ENCODE data around the gene POR. TPM values are rescaled to one million over a fixed set of nuclear protein-coding genes. Genes with fewer than 3 reads are reported as not detected.
"Not testable (repeated sequence)": the region's sequence is repeated elsewhere in the genome, so short reads cannot be mapped to it uniquely, and the experiment has no call there.

The POR gene
- total RNA-seq, 4 donors from 2014 or later, result 10.0 to 122 (median 69.2) TPM

GRCh38 chr7:75868153-75868552, 46.8 kb upstream of the POR start:
- H3K27me3 ChIP-seq, result no peaks in the 10 kb centered on the region
- H3K36me3 ChIP-seq, result no peaks in the 10 kb centered on the region
- peaks cover 0 to 6% of the 10 kb centered on the region in 2 donors for H3K4me1 ChIP-seq
- TF ChIP-seq POLR2A (IDR thresholded peaks at IDR 0.05) (no peak), CTCF (IDR thresholded peaks at IDR 0.05) (no peak)
- H3K4me3 ChIP-seq, result no peak overlapping the region
- no peak for DNase-seq
- H3K9me3 ChIP-seq, result no peaks in the 10 kb centered on the region
- intact Hi-C loops (cut with DNase I; ENCODE audit: low total_unique reads), result loop anchor here (10.0 kb wide), 1 partner anchor 157 kb away; no protein-coding TSS in a partner anchor
- H3K27ac ChIP-seq, result no peak overlapping the region

GRCh38 chr7:75869776-75870379, 45.1 kb upstream of the POR start:
- TF ChIP-seq CTCF (IDR thresholded peaks at IDR 0.05) (no peak), POLR2A (IDR thresholded peaks at IDR 0.05) (no peak)
- Histone ChIP-seq H3K4me3 (no peak overlapping the region), H3K9me3 (no peaks in the 10 kb centered on the region), H3K27me3 (no peaks in the 10 kb centered on the region), H3K4me1 (peaks cover 0 to 6% of the 10 kb centered on the region in 2 donors), H3K27ac (no peak overlapping the region), H3K36me3 (no peaks in the 10 kb centered on the region)
- intact Hi-C loops (cut with DNase I; ENCODE audit: low total_unique reads), result loop anchor here (10.0 kb wide), 1 partner anchor 155 kb away; no protein-coding TSS in a partner anchor
- no peak for DNase-seq

GRCh38 chr7:75870557-75871161, 44.3 kb upstream of the POR start:
- no peak overlapping the region for H3K4me3 ChIP-seq
- no peaks in the 10 kb centered on the region for H3K27me3 ChIP-seq
- peaks cover 0 to 6% of the 10 kb centered on the region in 2 donors for H3K4me1 ChIP-seq
- H3K9me3 ChIP-seq, result no peaks in the 10 kb centered on the region
- intact Hi-C loops (cut with DNase I; ENCODE audit: low total_unique reads), result no loop called here
- no peaks in the 10 kb centered on the region for H3K36me3 ChIP-seq
- H3K27ac ChIP-seq, result no peak overlapping the region
- TF ChIP-seq POLR2A (IDR thresholded peaks at IDR 0.05) (no peak), CTCF (IDR thresholded peaks at IDR 0.05) (no peak)
- no peak for DNase-seq

- H3K27ac ChIP-seq, result peak overlapping the region; percentile 29 to 48
- H3K4me3 ChIP-seq, result no peak overlapping the region
- DNase-seq, result no peak
- no peaks in the 10 kb centered on the region for H3K36me3 ChIP-seq
- TF ChIP-seq POLR2A (IDR thresholded peaks at IDR 0.05), result no peak
- TF ChIP-seq CTCF (IDR thresholded peaks at IDR 0.05), result no peak
- no peaks in the 10 kb centered on the region for H3K4me1 ChIP-seq
- H3K9me3 ChIP-seq, result no peaks in the 10 kb centered on the region
- H3K27me3 ChIP-seq, result no peaks in the 10 kb centered on the region
- intact Hi-C loops (cut with DNase I; ENCODE audit: low total_unique reads), result no loop called here
Measured at GRCh38 chr7:75872073-75872782, 42.7 kb upstream of the POR start.

- H3K27me3 ChIP-seq; H3K27ac ChIP-seq; H3K36me3 ChIP-seq; H3K4me1 ChIP-seq; DNase-seq; intact Hi-C loops (cut with DNase I; ENCODE audit: low total_unique reads); H3K4me3 ChIP-seq; H3K9me3 ChIP-seq: not testable (repeated sequence)
Measured at GRCh38 chr7:75874180-75874579, 40.8 kb upstream of the POR start.

All from uterus (tissue), 4 donors.